IgD-negative memory B cell (primary cell): ENCODE measurements around the gene SBK2. TPM values are rescaled to one million over a fixed set of nuclear protein-coding genes. Genes with fewer than 3 reads are reported as not detected.
A peak's percentile ranks its signal among the peaks of the same experiment; 100 is the strongest.
"Not testable (repeated sequence)": the region's sequence is repeated elsewhere in the genome, so short reads cannot be mapped to it uniquely, and the experiment has no call there.

Experiments used
- H3K27ac Mint-ChIP-seq, 3 donors: one replicate each; pipeline ENCODE4 v1.8.0; 2020 to 2022; ENCODE audit warnings: mild to moderate bottlenecking in 3 of 3, mixed read lengths in 3 of 3, moderate library complexity in 1 of 3
- H3K27me3 Mint-ChIP-seq: one replicate; pipeline ENCODE4 v1.8.0; 2021; ENCODE audit warnings: mixed read lengths
- H3K36me3 Mint-ChIP-seq: one replicate; pipeline ENCODE4 v1.8.0; 2020; ENCODE audit warnings: mild to moderate bottlenecking, mixed read lengths
- H3K4me1 Mint-ChIP-seq, 3 donors: one replicate each; pipeline ENCODE4 v1.8.0; 2020 to 2022; ENCODE audit warnings: mixed read lengths in 3 of 3, mild to moderate bottlenecking in 1 of 3
- H3K4me3 Mint-ChIP-seq, 4 donors: one replicate each; pipeline ENCODE4 v1.8.0; 2020 to 2022; ENCODE audit warnings: mild to moderate bottlenecking in 4 of 4, mixed read lengths in 4 of 4, moderate library complexity in 3 of 4
- H3K9me3 Mint-ChIP-seq, 3 donors: one replicate each; pipeline ENCODE4 v1.8.0; 2020 to 2021; ENCODE audit warnings: mixed read lengths in 3 of 3, mild to moderate bottlenecking in 1 of 3
- polyA plus RNA-seq: library from polyadenylated mRNA; unstranded; fragments of 300-500 nt; fragmentation: Illumina TruSeq; gene quantifications from one replicate; pipeline ENCODE4 v1.2.3, GENCODE V29; 2021

The SBK2 gene, protein sequence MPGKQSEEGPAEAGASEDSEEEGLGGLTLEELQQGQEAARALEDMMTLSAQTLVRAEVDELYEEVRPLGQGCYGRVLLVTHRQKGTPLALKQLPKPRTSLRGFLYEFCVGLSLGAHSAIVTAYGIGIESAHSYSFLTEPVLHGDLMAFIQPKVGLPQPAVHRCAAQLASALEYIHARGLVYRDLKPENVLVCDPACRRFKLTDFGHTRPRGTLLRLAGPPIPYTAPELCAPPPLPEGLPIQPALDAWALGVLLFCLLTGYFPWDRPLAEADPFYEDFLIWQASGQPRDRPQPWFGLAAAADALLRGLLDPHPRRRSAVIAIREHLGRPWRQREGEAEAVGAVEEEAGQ
- not detected for polyA plus RNA-seq

DNA sequence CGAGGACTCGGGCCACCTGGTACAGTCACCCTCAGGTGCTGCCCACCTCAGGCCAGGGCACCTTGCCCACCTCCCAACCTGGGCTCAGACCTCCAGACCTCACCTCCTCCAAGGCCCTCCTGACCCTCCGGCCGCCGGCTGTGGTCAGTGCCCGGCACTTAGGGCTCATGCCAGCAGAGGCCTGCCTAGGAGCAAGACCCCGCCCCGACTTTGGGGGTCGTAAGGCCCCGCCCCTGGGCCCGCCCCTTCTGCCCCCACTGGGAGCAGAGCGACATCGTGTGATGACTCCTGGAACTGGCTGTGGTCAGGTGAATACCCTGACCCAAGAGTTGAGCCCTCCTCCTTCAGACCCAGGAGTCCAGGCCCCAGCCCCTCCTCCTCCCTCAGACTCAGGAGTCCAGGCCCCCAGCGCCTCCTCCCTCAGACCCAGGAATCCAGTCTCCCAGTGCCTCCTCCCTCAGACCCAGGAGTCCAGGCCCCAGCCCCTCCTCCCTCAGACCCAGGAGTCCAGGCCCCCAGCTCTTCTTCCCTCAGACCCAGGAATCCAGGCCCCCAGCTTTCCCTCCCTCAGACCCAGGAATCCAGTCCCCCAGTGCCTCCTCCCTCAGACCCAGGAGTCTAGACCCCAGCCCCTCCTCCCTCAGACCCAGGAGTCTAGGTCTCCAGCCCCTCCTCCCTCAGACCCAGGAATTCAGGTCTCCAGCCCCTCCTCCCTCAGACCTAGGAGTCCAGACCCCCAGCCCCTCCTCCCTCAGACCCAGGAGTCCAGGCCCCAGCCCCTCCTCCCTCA is at the start of gene SBK2:
SBK2 (minus strand) TSS at position 183 of the 790 bp plus-strand sequence. CDS start 839 bp downstream, outside the sequence.
- H3K27ac Mint-ChIP-seq: peak within 1 kb of the TSS in 1 of 3 donors; percentile 35
- H3K4me1 Mint-ChIP-seq: no peaks in the 10 kb centered on the region
- H3K36me3 Mint-ChIP-seq: peaks cover 2% of the 10 kb centered on the region
- no peak within 1 kb of the TSS for H3K4me3 Mint-ChIP-seq
- H3K27me3 Mint-ChIP-seq: peaks cover 4% of the 10 kb centered on the region
- H3K9me3 Mint-ChIP-seq: peaks cover 0 to 5% (median 3%) of the 10 kb centered on the region in 3 donors

DNA sequence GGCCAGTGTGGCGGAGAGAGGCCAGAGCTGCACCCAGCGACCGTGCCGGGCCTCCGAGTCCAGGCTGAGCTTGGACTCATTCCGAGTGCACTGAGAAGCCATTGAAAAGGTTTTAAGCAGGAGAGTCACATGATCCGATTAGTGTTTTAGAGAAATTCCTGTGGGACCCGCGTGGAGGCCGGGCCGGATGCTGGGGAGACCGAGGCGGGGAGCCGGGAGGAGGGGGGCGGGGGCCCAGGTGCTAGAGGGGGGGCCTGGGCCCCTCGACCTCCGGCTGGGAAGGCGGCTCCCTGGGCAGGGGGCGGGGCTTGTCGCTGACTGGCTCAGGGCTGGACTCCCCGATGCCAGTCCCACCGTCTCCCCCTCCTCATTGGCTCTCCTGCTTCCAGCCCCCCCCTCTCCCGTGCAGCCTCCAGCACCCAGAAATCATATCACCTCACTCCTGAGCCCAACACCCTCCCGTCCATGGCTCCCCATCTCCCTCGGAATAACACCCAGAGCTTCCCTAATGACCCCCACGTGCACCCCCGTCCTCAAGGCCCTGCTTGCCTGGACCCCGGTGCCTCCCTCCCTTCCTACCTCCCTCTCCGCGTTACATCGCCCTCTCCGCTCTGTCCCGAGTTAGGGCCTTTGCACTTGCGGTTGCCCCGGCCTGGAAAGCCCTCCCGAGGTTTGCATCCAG is 48.9 kb upstream of the SBK2 start:
- H3K27me3 Mint-ChIP-seq: peaks cover 7% of the 10 kb centered on the region
- H3K4me3 Mint-ChIP-seq: peak overlapping the region; percentile 63 to 87 (median 75)
- no peaks in the 10 kb centered on the region for H3K36me3 Mint-ChIP-seq
- H3K9me3 Mint-ChIP-seq: no peaks in the 10 kb centered on the region
- H3K4me1 Mint-ChIP-seq: peaks cover 12 to 28% (median 18%) of the 10 kb centered on the region in 3 donors
- H3K27ac Mint-ChIP-seq: peak overlapping the region; percentile 31 to 71 (median 58)

DNA sequence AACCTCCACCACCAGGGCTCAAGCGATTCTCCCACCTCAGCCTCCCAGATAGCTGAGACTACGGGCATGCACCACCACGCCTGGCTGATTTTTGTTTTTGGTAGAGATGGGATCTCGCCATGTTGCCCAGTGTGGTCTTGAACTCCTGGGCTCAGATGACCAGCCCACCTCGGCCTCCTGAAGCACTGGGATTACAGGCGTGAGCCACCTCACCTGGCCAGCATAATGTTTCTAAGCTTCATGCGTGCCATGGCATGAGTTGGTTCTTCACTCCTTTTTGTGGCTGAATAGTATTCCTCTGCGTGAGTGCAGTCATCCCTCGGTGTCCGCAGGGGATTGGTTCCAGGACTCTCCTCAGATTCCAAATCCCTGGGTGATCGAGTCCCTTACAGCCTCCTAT is 47.9 kb upstream of the SBK2 start:
- H3K36me3 Mint-ChIP-seq: no peaks in the 10 kb centered on the region
- peaks cover 6% of the 10 kb centered on the region for H3K27me3 Mint-ChIP-seq
- H3K27ac Mint-ChIP-seq: peak overlapping the region in 1 of 3 donors; percentile 58
- peaks cover 12 to 30% (median 19%) of the 10 kb centered on the region in 3 donors for H3K4me1 Mint-ChIP-seq
- peak overlapping the region in 1 of 4 donors; percentile 71 for H3K4me3 Mint-ChIP-seq
- H3K9me3 Mint-ChIP-seq: no peaks in the 10 kb centered on the region

DNA sequence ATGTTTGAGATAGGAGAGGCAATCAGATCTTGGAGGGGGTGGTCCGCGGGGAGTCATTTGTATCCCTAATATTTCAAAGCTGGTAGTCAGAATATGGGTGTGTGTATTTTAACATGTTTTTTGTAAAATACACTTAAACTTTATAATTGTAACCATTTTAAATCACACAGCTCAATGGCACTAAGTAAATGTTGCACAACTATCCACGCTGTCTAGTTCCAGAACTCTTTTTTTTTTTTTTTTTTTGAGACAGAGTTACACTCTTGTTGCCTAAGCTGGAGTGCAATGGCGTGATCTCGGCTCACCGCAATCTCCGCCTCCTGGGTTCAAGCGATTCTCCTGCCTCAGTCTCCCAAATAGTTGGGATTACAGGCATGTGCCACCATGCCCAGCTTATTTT is 47.0 kb upstream of the SBK2 start:
- H3K27ac Mint-ChIP-seq, H3K9me3 Mint-ChIP-seq, H3K36me3 Mint-ChIP-seq, H3K27me3 Mint-ChIP-seq: not testable (repeated sequence)
- Mint-ChIP-seq H3K4me3 (peak overlapping the region in 1 of 4 donors; percentile 17), H3K4me1 (peaks cover 12 to 33% (median 23%) of the 10 kb centered on the region in 3 donors)

DNA sequence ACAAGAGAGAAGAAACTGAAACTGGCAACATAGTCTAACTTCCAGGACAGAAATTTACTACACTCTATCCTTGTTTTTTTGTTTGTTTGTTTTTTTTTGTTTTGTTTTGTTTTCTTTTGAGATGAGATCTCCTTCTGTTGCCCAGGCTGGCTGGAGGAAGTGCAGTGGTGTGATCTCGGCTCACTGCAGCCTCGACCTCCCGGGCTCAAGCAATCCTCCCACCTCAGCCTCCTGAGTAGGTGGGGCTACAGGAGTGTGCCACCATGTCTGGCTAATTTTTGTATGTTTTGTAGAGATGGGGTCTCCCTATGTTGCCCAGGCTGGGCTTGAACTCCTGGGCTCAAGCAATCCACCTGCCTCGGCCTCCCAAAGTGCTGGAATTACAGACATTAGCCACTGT is 45.4 kb upstream of the SBK2 start:
- not testable (repeated sequence) for H3K27me3 Mint-ChIP-seq, H3K9me3 Mint-ChIP-seq, H3K36me3 Mint-ChIP-seq
- Mint-ChIP-seq H3K27ac (peak overlapping the region in 1 of 3 donors; percentile 10), H3K4me3 (peak overlapping the region in 2 of 4 donors; percentile 36 to 61), H3K4me1 (peaks cover 9 to 30% (median 20%) of the 10 kb centered on the region in 3 donors)

DNA sequence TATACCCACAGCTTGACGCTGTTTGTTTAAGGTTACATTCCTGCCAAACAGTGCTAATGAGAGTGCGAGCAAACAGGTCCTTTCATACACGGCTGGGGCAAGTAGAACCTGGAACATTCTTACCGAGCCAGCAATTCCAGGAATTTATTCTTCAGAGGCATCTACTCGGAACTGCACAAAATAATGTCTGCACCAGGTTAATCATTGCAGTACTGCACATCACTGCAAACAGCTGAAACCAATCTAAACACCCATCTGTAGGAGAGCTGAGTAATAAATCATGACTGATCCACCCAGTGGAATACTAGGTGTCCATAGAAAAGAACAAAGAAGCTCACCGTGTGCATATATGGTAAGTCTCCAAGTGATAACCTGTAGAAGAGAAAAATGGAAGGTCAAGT is 44.9 kb upstream of the SBK2 start:
- H3K27me3 Mint-ChIP-seq: peaks cover 3% of the 10 kb centered on the region
- no peaks in the 10 kb centered on the region for H3K9me3 Mint-ChIP-seq
- H3K4me1 Mint-ChIP-seq: peaks cover 6 to 27% (median 18%) of the 10 kb centered on the region in 3 donors
- H3K27ac Mint-ChIP-seq: peak overlapping the region in 2 of 3 donors; percentile 10 to 50
- H3K36me3 Mint-ChIP-seq: peaks cover 4% of the 10 kb centered on the region
- peak overlapping the region in 3 of 4 donors; percentile 15 to 61 (median 36) for H3K4me3 Mint-ChIP-seq

DNA sequence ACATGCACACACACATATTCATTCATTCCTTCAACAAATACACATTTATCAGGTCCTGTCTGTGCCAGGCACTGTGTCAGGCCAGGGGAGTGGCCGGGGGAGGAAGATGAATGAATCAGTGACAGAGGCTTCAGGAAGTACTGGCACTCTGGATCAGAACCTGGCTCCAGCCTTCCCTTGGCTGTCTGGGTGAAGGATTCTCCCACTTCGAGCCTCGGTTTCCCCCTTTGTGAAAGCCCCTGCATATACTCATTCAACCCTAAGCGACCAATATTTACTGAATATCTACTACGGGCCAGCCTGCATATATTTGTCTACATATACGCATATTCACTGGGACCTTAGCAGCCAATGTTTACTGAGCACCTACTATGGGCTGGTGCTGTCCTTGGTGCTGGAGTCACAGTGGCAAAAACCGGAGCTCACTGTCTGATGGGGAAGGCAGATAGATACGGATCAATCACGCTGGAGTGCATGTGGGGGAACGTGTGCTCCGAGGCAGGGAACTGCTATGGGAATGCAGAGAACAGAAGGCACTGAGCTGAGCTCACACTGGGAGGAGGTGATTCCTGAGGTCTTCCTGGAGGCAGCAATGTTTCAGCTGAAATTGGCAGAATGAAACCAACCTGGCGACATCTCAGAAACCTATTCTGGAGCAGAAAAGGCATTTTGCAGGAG is 44.4 kb upstream of the SBK2 start:
- peak overlapping the region in 2 of 3 donors; percentile 50 to 54 for H3K27ac Mint-ChIP-seq
- H3K27me3 Mint-ChIP-seq: peaks cover 3% of the 10 kb centered on the region
- H3K9me3 Mint-ChIP-seq: no peaks in the 10 kb centered on the region
- peaks cover 6 to 24% (median 17%) of the 10 kb centered on the region in 3 donors for H3K4me1 Mint-ChIP-seq
- peak overlapping the region; percentile 39 to 83 (median 78) for H3K4me3 Mint-ChIP-seq
- peaks cover 5% of the 10 kb centered on the region for H3K36me3 Mint-ChIP-seq

DNA sequence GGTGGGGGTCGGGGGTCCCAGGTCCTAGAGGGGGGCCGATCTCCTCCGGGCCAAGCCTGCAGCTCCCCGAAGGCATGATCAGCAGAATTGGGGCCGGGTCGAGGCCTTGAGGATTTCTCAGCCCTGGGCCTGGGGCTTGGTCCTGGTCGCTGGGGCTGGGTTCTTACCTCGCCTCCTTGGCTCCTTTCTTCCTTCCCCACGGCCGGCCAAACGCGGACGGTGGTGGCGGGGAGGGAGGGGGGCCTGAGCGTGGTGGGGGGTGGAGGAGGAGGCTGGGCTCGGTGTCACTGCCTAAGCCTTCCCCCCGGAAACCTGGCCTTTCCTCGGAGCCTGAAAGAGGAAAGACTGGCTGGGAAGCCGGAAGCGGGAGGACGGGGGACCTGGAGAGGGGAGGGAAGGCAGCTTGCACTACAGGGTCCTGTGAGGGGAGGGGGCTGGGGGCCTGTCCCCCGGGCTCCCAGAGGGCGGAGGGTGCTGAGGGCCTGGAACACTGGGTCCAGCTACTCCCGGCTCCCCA is 43.8 kb upstream of the SBK2 start, which contains the start of gene ZNF579:
ZNF579 (minus strand) TSS at position 221 of the 517 bp plus-strand sequence. CDS start 1,209 bp downstream, outside the sequence.
- H3K4me3 Mint-ChIP-seq: peak within 1 kb of the TSS; percentile 72 to 84 (median 80)
- H3K27ac Mint-ChIP-seq: peak within 1 kb of the TSS; percentile 54 to 88 (median 79)
- H3K4me1 Mint-ChIP-seq: peaks cover 6 to 21% (median 14%) of the 10 kb centered on the region in 3 donors
- peaks cover 0 to 2% (median 0%) of the 10 kb centered on the region in 3 donors for H3K9me3 Mint-ChIP-seq
- H3K27me3 Mint-ChIP-seq: peaks cover 2% of the 10 kb centered on the region
- peaks cover 7% of the 10 kb centered on the region for H3K36me3 Mint-ChIP-seq

DNA sequence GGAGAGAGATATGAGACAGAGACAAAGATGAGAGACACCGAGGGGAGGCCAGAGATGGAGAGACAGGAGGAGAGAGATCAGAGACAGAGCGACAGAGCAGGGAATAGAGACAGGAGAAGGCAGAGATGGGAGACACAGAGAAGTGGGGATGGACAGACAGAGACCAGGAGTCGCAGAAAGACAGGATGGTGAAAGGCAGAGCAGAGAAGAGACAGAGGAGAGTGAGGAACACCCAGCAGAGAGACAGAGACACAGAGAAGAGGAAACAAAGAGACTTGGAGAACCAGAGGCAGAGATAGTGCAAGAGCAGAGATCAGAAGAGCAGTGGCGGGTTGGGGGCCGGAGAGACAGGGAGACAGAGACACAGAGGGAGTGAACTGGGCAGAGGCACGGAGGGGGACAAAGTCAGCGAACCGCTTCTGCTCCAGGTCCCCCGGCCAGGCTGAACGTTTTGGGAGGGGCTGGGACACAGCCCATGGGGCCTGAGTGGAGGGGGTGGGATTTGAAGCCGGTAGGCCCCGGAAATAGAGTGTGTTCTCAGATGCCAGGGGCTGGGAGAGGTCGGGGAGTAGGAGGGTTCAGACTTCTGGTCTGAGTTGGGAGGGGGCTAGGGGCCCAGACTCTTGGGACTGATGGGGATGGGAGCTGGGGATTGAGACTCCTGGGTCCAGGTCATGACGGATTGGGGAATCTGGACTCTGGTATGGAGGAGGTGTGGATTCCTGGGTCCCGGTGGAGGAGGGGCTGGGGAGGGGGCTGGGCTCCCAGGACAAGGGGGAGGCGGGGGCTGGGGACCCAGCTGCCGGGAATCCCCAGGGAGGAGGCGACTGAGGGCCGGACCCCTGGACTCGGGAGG is 43.1 kb upstream of the SBK2 start:
- Mint-ChIP-seq H3K9me3 (peaks cover 0 to 2% (median 0%) of the 10 kb centered on the region in 3 donors), H3K36me3 (peaks cover 7% of the 10 kb centered on the region), H3K4me1 (peaks cover under 1 to 16% (median 8%) of the 10 kb centered on the region in 3 donors), H3K27me3 (peaks cover 2% of the 10 kb centered on the region), H3K4me3 (peak overlapping the region; percentile 72 to 84 (median 80)), H3K27ac (peak overlapping the region; percentile 54 to 88 (median 79))

DNA sequence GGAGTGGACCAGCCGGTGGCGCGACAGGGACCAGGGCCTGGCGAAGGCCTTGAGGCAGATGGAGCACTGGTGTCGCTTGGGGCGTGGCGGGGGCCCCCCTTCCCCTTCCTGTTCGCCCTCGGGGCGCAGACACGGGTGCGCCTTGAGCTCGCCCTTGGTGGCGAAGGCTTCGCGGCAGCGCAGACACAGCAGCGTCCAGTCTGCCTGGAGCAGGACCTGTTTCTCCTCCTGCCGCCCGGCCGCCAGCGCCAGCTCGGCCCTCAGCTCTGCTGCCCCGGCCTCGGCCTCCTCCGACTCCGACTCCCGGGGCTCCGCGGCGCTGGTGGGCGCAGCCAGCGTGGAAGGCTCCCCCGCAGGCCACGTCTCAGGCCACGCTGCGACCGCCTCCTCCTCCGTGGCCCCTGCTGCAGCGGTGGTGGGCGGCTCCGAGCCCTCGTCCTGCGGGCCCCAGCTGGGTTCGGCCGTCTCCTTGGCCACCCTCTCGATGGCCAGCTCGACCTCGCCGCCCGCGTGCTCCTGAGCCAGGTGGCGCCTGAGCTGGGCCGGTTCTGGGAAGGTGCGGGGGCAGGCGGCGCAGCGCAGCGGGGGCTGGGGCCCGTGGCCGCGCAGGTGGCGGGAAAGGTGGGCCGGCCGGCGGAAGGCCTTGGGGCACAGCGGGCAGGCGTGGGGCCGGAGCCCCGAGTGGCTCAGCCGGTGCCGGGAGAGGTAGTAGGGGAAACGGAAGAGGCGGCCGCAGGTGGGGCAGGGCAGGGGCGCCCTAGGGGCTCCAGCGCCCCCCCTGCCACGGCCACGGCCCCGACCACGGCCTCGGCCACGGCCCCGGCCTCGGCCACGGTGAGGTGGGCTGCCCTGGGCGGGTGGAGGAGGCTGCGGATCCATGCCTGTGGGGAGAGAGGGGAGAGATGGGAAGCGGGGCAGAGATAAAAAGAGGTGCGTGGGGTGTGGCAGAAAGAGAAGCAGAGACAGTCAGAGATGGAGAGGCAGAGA is 42.1 kb upstream of the SBK2 start:
- peaks cover 0 to 2% (median 0%) of the 10 kb centered on the region in 3 donors for H3K9me3 Mint-ChIP-seq

DNA sequence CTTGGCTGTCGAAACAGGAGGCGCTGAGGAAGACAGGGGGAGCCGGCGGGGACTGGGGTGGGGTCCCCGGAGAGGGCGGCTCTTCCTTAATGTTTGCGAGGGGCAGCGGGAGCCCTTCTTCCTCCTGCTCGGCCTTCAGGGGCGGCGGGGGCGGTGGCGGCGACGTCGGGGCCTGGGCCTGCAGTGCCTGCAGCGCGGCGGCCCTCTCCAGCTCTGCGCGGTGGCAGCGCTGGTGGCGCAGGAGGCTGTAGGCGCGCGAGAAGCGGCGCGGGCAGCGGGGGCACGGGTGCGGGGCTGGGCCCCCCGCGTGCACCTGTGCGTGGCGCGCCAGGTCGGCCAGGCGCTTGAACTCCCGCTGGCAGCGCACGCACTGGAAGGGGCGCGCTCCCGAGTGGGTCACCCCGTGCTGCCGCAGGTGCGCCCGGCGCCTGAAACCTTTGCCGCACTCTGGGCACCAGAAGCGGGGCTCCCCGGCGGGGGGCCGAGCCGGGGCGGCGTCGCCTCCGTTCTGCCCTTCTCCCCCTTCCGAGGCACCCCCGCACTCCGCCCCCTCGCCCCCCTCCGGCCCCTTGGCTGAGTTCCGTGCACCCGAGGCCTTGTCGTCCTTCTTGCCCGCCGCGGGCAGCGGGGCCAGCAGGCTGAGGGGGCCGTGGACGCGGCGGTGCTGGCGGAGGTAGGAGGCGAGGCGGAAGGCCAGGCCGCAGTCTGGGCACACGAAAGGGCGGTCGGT is 41.3 kb upstream of the SBK2 start:
- H3K27ac Mint-ChIP-seq: no peak overlapping the region
- H3K9me3 Mint-ChIP-seq: peaks cover 0 to 2% (median 0%) of the 10 kb centered on the region in 3 donors
- peaks cover 7% of the 10 kb centered on the region for H3K36me3 Mint-ChIP-seq
- peaks cover 0 to 16% (median 5%) of the 10 kb centered on the region in 3 donors for H3K4me1 Mint-ChIP-seq
- H3K27me3 Mint-ChIP-seq: peaks cover 2% of the 10 kb centered on the region
- no peak overlapping the region for H3K4me3 Mint-ChIP-seq

More for the DNA sequence above, 42.1 kb upstream of the SBK2 start:
- Mint-ChIP-seq H3K27ac (peak overlapping the region in 2 of 3 donors; percentile 79 to 88), H3K4me3 (peak overlapping the region; percentile 72 to 84 (median 80)), H3K36me3 (peaks cover 7% of the 10 kb centered on the region), H3K4me1 (peaks cover 0 to 16% (median 5%) of the 10 kb centered on the region in 3 donors), H3K27me3 (peaks cover 2% of the 10 kb centered on the region)

DNA sequence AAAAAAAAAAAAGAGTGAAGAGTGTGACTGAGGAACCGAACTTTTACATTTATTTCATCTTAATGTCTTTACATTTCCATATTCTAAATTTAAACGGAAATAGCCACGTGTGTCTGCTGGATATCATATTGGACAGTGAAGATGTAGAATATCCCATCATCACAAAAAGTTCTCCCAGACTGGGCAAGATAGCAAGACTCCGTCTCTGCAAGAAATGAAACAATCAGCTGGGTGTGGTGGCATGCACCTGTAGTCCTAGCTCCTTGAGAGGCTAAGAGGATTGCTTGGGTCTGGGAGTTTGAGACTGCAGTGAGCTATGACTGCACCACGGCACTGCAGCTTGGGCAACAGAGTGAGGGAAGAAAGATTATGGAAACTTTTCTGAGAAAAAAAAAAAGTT is 39.8 kb upstream of the SBK2 start:
- H3K9me3 Mint-ChIP-seq: peaks cover 0 to 2% (median 0%) of the 10 kb centered on the region in 3 donors
- peaks cover 0 to 14% (median 5%) of the 10 kb centered on the region in 3 donors for H3K4me1 Mint-ChIP-seq
- H3K27ac Mint-ChIP-seq: no peak overlapping the region
- peaks cover 7% of the 10 kb centered on the region for H3K36me3 Mint-ChIP-seq
- H3K4me3 Mint-ChIP-seq: peak overlapping the region in 2 of 4 donors; percentile 35 to 74
- H3K27me3 Mint-ChIP-seq: peaks cover 2% of the 10 kb centered on the region
